Measurements from ENCODE around the gene TRIM27. TPM values are rescaled to one million over a fixed set of nuclear protein-coding genes. Genes with fewer than 3 reads are reported as not detected.
A peak's percentile ranks its signal among the peaks of the same experiment; 100 is the strongest.
"Not testable (repeated sequence)": the region's sequence is repeated elsewhere in the genome, so short reads cannot be mapped to it uniquely, and the experiment has no call there.

The TRIM27 gene
- 59.5 and 64.8 TPM in 2 replicates for total RNA-seq

GRCh38 chr6:28923318-28924102 lies at the start of gene TRIM27:
Gene TRIM27 (minus strand): TSS chr6:28923985. CDS start chr6:28923632, 353 bp downstream.
- no peaks in the 10 kb centered on the region for H3K9me3 Mint-ChIP-seq
- H3K4me1 Mint-ChIP-seq: peaks cover 42% of the 10 kb centered on the region
- H3K36me3 Mint-ChIP-seq (ENCODE audit: low read depth): peaks cover 43% of the 10 kb centered on the region
- POLR2A ChIA-PET: interaction anchor here (0.6 to 3.9 kb wide), 33 partner anchors 8 to 1790 kb away, joined by 3 to 80 read pairs (median 4); a partner anchor contains a TSS
- intact Hi-C loops (cut with micrococcal nuclease): loop anchor here (1.0 kb wide), 6 partner anchors 18 to 93 kb away; no protein-coding TSS in a partner anchor
- peak within 1 kb of the TSS; percentile 92 for H3K27ac Mint-ChIP-seq
- DNase-seq (peak; percentile 85), ATAC-seq (ENCODE audit: low read depth) (peak; percentile 87)
- CTCF ChIA-PET: interaction anchor here (1.0 to 2.5 kb wide), 4 partner anchors 18 to 86 kb away, joined by 3 to 10 read pairs (median 4); no protein-coding TSS in a partner anchor
- TF ChIP-seq CTCF (IDR thresholded peaks at IDR 0.05): no peak
- H3K4me3 Mint-ChIP-seq: peak within 1 kb of the TSS; percentile 92
- H3K27me3 Mint-ChIP-seq: no peaks in the 10 kb centered on the region

DNA sequence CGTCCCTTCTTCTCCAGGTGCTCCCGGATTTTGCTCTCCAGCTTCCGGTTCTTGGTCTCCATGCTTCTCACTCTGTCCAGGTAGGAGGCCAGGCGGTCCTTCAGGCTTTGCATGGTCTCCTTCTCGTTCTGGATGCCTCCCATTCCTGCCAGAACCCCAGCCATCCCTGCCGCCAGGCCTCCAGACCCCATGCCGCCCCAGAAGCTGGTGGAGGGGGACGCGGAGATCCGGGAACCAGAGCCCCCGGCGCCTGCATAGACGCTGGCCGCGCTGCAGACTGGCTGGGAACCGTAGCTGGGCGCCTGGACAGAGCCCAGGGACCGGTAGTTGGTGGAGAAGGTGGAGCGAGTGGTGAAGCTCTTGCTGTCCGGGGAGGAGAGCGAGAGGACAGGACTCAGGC lies 46.3 kb upstream of the TRIM27 start:
- Mint-ChIP-seq H3K27me3 (peaks cover 21% of the 10 kb centered on the region), H3K9me3 (peaks cover 23% of the 10 kb centered on the region)
- CTCF ChIA-PET; H3K4me1 Mint-ChIP-seq; POLR2A ChIA-PET; H3K27ac Mint-ChIP-seq; ATAC-seq (ENCODE audit: low read depth); H3K4me3 Mint-ChIP-seq; intact Hi-C loops (cut with micrococcal nuclease); DNase-seq; H3K36me3 Mint-ChIP-seq (ENCODE audit: low read depth): not testable (repeated sequence)

GRCh38 chr6:28969129-28969528 lies 45.3 kb upstream of the TRIM27 start:
- ChIA-PET POLR2A (no interaction called here), CTCF (no interaction called here)
- H3K27ac Mint-ChIP-seq: no peak overlapping the region
- DNase-seq (no peak), ATAC-seq (ENCODE audit: low read depth) (no peak)
- no peaks in the 10 kb centered on the region for H3K4me1 Mint-ChIP-seq
- peaks cover 23% of the 10 kb centered on the region for H3K9me3 Mint-ChIP-seq
- no peak overlapping the region for H3K4me3 Mint-ChIP-seq
- no peaks in the 10 kb centered on the region for H3K36me3 Mint-ChIP-seq (ENCODE audit: low read depth)
- intact Hi-C loops (cut with micrococcal nuclease): no loop called here
- H3K27me3 Mint-ChIP-seq: peaks cover 21% of the 10 kb centered on the region
- no peak for TF ChIP-seq CTCF (IDR thresholded peaks at IDR 0.05)

DNA sequence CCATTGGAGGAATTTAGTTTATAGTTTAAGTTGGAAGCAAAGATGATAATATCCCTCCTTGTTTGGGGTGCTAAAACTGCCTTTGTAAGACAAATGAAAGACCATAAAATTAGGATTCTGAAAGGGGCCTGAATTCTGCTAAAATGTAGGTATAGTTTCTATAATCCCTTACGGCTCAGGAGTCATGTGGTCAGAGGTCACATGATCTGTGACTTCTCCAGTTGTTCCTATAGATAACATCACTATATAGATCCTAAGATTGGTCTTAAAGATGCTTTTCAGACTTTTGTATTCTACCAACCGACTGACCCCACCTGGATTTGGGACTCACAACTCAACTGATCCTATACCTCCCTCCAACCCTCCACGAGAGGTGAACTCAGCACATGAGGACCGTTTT lies 44.7 kb upstream of the TRIM27 start:
- Mint-ChIP-seq H3K27ac (no peak overlapping the region), H3K27me3 (peaks cover 19% of the 10 kb centered on the region), H3K9me3 (peaks cover 23% of the 10 kb centered on the region), H3K4me3 (no peak overlapping the region), H3K36me3 (ENCODE audit: low read depth) (no peaks in the 10 kb centered on the region), H3K4me1 (no peaks in the 10 kb centered on the region)
- ATAC-seq (ENCODE audit: low read depth): no peak
- intact Hi-C loops (cut with micrococcal nuclease): no loop called here
- no peak for TF ChIP-seq CTCF (IDR thresholded peaks at IDR 0.05)
- CTCF ChIA-PET: no interaction called here
- no peak for DNase-seq
- POLR2A ChIA-PET: no interaction called here

DNA sequence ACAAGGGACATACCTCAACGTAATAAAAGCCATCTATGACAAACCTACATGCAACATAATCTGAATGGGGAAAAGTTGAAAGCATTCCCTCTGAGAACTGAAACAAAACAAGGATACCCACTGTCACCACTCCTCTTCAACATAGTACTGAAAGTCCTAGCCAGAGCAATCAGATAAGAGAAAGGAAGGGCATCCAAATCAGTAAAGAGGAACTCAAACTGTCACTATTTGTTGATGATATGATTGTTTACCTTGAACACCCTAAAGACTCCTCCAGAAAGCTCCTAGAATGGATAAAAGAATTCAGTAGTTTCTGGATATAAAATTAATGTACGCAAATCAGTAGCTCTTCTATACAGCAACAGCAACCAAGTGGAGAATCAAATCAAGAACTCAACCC lies 41.9 kb upstream of the TRIM27 start:
- intact Hi-C loops (cut with micrococcal nuclease): no loop called here
- Mint-ChIP-seq H3K27ac (no peak overlapping the region), H3K4me3 (no peak overlapping the region), H3K27me3 (peaks cover 34% of the 10 kb centered on the region), H3K9me3 (peaks cover 23% of the 10 kb centered on the region), H3K36me3 (ENCODE audit: low read depth) (no peaks in the 10 kb centered on the region), H3K4me1 (no peaks in the 10 kb centered on the region)
- TF ChIP-seq CTCF (IDR thresholded peaks at IDR 0.05): no peak
- DNase-seq (no peak), ATAC-seq (ENCODE audit: low read depth) (no peak)
- CTCF ChIA-PET: no interaction called here
- POLR2A ChIA-PET: no interaction called here
